ENCODE data around the gene COX11.

GRCh38 chr17:54983260-54983659, 14.8 kb upstream of the COX11 start:
- TF ChIP-seq POLR2AphosphoS5 (IDR thresholded peaks at IDR 0.05) (no peak), POLR2A (IDR thresholded peaks at IDR 0.05) (no peak)
- TF ChIP-seq, protein P1, sequence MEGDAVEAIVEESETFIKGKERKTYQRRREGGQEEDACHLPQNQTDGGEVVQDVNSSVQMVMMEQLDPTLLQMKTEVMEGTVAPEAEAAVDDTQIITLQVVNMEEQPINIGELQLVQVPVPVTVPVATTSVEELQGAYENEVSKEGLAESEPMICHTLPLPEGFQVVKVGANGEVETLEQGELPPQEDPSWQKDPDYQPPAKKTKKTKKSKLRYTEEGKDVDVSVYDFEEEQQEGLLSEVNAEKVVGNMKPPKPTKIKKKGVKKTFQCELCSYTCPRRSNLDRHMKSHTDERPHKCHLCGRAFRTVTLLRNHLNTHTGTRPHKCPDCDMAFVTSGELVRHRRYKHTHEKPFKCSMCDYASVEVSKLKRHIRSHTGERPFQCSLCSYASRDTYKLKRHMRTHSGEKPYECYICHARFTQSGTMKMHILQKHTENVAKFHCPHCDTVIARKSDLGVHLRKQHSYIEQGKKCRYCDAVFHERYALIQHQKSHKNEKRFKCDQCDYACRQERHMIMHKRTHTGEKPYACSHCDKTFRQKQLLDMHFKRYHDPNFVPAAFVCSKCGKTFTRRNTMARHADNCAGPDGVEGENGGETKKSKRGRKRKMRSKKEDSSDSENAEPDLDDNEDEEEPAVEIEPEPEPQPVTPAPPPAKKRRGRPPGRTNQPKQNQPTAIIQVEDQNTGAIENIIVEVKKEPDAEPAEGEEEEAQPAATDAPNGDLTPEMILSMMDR (IDR thresholded peaks at IDR 0.05), result no peak

Data from transverse colon (tissue), 4 donors.